ENCODE results near the gene SYNPO. TPM values are rescaled to one million over a fixed set of nuclear protein-coding genes. Genes with fewer than 3 reads are reported as not detected.

SYNPO gene
- total RNA-seq, 4 donors from 2014 or later: 20.4 to 54.0 (median 39.3) TPM

GRCh38 chr5:150613991-150614660, 26.3 kb upstream of the SYNPO start:
- no peaks in the 10 kb centered on the region for H3K36me3 ChIP-seq
- peaks cover 95 to 99% (median 97%) of the 10 kb centered on the region in 4 donors for H3K4me1 ChIP-seq
- no peak for DNase-seq (ENCODE audit: extremely low spot score)
- no peak for TF ChIP-seq EP300 (IDR thresholded peaks at IDR 0.05)
- TF ChIP-seq, protein P1, sequence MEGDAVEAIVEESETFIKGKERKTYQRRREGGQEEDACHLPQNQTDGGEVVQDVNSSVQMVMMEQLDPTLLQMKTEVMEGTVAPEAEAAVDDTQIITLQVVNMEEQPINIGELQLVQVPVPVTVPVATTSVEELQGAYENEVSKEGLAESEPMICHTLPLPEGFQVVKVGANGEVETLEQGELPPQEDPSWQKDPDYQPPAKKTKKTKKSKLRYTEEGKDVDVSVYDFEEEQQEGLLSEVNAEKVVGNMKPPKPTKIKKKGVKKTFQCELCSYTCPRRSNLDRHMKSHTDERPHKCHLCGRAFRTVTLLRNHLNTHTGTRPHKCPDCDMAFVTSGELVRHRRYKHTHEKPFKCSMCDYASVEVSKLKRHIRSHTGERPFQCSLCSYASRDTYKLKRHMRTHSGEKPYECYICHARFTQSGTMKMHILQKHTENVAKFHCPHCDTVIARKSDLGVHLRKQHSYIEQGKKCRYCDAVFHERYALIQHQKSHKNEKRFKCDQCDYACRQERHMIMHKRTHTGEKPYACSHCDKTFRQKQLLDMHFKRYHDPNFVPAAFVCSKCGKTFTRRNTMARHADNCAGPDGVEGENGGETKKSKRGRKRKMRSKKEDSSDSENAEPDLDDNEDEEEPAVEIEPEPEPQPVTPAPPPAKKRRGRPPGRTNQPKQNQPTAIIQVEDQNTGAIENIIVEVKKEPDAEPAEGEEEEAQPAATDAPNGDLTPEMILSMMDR (IDR thresholded peaks at IDR 0.05): peak in 1 of 3 experiments; percentile 6
- peak overlapping the region; percentile 24 to 86 (median 60) for H3K27ac ChIP-seq (replicated peaks in 1 of 4)
- no peaks in the 10 kb centered on the region for H3K9me3 ChIP-seq
- H3K27me3 ChIP-seq: no peaks in the 10 kb centered on the region
- no peak overlapping the region for H3K4me3 ChIP-seq
- WGBS: 81% methylated on average over 6 of the region's 9 CpGs
- intact Hi-C loops (cut with DNase I): no loop called here

- Histone ChIP-seq H3K27me3 (no peaks in the 10 kb centered on the region), H3K27ac (replicated peaks in 1 of 4) (peak overlapping the region; percentile 36 to 86 (median 78)), H3K36me3 (no peaks in the 10 kb centered on the region), H3K4me3 (no peak overlapping the region), H3K9me3 (no peaks in the 10 kb centered on the region), H3K4me1 (peaks cover 97 to 100% (median 99%) of the 10 kb centered on the region in 4 donors)
- no peak for DNase-seq (ENCODE audit: extremely low spot score)
- intact Hi-C loops (cut with DNase I): no loop called here
- WGBS: 81% methylated on average over 3 of the region's 4 CpGs
- TF ChIP-seq POLR2A (IDR thresholded peaks at IDR 0.05; ENCODE audit: low read depth) (no peak), POLR2AphosphoS5 (IDR thresholded peaks at IDR 0.05) (no peak), EP300 (IDR thresholded peaks at IDR 0.05) (no peak)
- TF ChIP-seq, protein P1 (IDR thresholded peaks at IDR 0.05): no peak
Measured at GRCh38 chr5:150614661-150615060, 25.8 kb upstream of the SYNPO start.

DNA sequence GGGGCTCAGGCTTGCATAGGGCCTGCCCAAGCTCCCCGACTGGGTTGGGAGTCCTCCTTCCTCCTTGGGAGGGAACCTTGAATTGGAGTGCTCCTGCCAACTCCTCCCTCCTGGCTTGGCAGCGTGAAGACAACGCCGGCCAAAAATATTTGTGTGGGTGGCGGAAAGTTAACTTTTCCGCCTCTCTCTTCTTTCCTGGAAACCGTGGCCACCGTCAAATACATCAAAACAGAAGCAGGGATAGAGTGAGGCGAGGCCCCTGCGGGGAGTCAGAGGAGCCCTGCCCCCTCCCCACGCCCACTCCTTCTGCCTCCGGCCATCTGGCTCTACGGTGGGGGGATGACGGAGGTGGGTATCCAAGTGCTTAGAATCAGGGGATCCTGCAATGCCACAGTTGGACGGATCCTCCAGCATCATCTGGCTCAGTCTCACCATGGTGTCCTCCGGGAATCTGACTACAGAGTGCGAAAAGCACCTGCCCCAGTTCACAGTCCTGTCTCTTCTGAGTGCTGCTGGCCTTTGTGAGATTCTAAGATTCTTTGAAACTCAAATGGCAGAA, 25.2 kb upstream of the SYNPO start:
- H3K9me3 ChIP-seq: no peaks in the 10 kb centered on the region
- H3K4me3 ChIP-seq: peak overlapping the region in 1 of 4 donors; percentile 16
- no peaks in the 10 kb centered on the region for H3K36me3 ChIP-seq
- intact Hi-C loops (cut with DNase I): no loop called here
- peaks cover 97 to 100% (median 98%) of the 10 kb centered on the region in 4 donors for H3K4me1 ChIP-seq
- TF ChIP-seq, protein P1 (IDR thresholded peaks at IDR 0.05): no peak
- TF ChIP-seq EP300 (IDR thresholded peaks at IDR 0.05): no peak
- peak; percentile 40 to 45 for TF ChIP-seq POLR2AphosphoS5 (IDR thresholded peaks at IDR 0.05)
- no peak for TF ChIP-seq POLR2A (IDR thresholded peaks at IDR 0.05; ENCODE audit: low read depth)
- 10% methylated on average over 14 of the region's 17 CpGs for WGBS
- H3K27me3 ChIP-seq: no peaks in the 10 kb centered on the region
- no peak for DNase-seq (ENCODE audit: extremely low spot score)
- peak overlapping the region; percentile 36 to 86 (median 78) for H3K27ac ChIP-seq (replicated peaks in 1 of 4)

DNA sequence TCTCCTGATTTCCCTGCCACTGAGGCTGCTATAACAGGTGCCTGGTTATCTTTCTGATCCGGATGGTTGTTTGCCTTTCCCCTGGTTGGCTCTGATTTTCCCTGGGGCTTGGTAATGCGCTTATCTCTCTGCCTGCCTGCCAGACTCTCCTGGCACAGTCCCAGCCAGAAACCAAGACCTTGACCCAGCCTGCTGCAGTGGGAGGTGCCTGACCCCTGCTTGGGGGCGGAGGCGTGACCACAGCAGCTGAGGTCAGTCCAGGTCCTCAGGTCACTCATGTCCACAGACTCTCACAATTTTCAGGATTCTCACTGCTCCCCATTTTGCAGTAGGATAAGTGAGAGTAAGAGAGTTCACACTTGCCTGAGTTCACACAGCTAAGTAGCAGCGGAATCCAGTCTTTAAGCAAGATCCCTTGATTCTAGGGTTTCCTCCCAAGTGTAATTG, 24.4 kb upstream of the SYNPO start:
- Histone ChIP-seq H3K4me1 (peaks cover 89 to 95% (median 94%) of the 10 kb centered on the region in 4 donors), H3K4me3 (no peak overlapping the region), H3K27me3 (no peaks in the 10 kb centered on the region), H3K27ac (replicated peaks in 1 of 4) (peak overlapping the region in 3 of 4 donors; percentile 70 to 86 (median 85)), H3K36me3 (no peaks in the 10 kb centered on the region), H3K9me3 (no peaks in the 10 kb centered on the region)
- intact Hi-C loops (cut with DNase I): no loop called here
- no peak for DNase-seq (ENCODE audit: extremely low spot score)
- TF ChIP-seq, protein P1 (IDR thresholded peaks at IDR 0.05): no peak
- 76% methylated on average over 5 of the region's 5 CpGs for WGBS
